ENCODE measurements around the gene ATP5PD.

Gene ATP5PD

GRCh38 chr17:75064867-75065561, 18.2 kb upstream of the ATP5PD start:
- no peak overlapping the region for H3K4me3 ChIP-seq (ENCODE audit: low read depth, low read length)
- TF ChIP-seq, protein P1, sequence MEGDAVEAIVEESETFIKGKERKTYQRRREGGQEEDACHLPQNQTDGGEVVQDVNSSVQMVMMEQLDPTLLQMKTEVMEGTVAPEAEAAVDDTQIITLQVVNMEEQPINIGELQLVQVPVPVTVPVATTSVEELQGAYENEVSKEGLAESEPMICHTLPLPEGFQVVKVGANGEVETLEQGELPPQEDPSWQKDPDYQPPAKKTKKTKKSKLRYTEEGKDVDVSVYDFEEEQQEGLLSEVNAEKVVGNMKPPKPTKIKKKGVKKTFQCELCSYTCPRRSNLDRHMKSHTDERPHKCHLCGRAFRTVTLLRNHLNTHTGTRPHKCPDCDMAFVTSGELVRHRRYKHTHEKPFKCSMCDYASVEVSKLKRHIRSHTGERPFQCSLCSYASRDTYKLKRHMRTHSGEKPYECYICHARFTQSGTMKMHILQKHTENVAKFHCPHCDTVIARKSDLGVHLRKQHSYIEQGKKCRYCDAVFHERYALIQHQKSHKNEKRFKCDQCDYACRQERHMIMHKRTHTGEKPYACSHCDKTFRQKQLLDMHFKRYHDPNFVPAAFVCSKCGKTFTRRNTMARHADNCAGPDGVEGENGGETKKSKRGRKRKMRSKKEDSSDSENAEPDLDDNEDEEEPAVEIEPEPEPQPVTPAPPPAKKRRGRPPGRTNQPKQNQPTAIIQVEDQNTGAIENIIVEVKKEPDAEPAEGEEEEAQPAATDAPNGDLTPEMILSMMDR (IDR thresholded peaks at IDR 0.05; ENCODE audit: low read depth, low read length), result no peak

GRCh38 chr17:75064460-75064859, 17.7 kb upstream of the ATP5PD start:
- TF ChIP-seq, protein P1 (IDR thresholded peaks at IDR 0.05; ENCODE audit: low read depth, low read length), result no peak
- H3K4me3 ChIP-seq (ENCODE audit: low read depth, low read length), result no peak overlapping the region

- TF ChIP-seq, protein P1 (IDR thresholded peaks at IDR 0.05; ENCODE audit: low read depth, low read length), result no peak
- no peak overlapping the region for H3K4me3 ChIP-seq (ENCODE audit: low read depth, low read length)
Measured at GRCh38 chr17:75064040-75064439, 17.3 kb upstream of the ATP5PD start.

GRCh38 chr17:75063626-75064025, 16.9 kb upstream of the ATP5PD start:
- TF ChIP-seq, protein P1 (IDR thresholded peaks at IDR 0.05; ENCODE audit: low read depth, low read length), result no peak
- no peak overlapping the region for H3K4me3 ChIP-seq (ENCODE audit: low read depth, low read length)

GRCh38 chr17:75063201-75063600, 16.4 kb upstream of the ATP5PD start:
- TF ChIP-seq, protein P1 (IDR thresholded peaks at IDR 0.05; ENCODE audit: low read depth, low read length), result no peak
- no peak overlapping the region for H3K4me3 ChIP-seq (ENCODE audit: low read depth, low read length)

- H3K4me3 ChIP-seq (ENCODE audit: low read depth, low read length), result no peak overlapping the region
- TF ChIP-seq, protein P1 (IDR thresholded peaks at IDR 0.05; ENCODE audit: low read depth, low read length), result no peak
Measured at GRCh38 chr17:75061618-75062017, 14.8 kb upstream of the ATP5PD start.

DNA sequence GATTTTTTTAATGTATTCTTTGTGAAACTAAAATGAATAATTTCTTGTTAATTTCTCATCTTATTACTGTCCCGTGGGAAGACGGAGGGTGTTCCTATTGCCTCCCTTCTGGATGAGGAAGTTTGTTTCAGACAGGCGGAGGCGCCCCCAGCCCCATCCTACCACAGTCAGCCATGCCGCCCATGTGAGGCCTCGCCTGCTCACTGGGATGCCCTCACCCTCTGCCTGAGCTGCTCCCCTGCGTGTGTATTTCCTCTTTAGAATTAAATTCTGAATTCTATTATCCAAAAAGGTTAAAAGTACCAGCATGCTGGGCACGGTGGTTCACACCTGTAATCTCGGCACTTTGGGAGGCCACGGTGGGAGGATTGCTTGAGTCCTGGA, 14.3 kb upstream of the ATP5PD start:
- H3K4me3 ChIP-seq (ENCODE audit: low read depth, low read length), result no peak overlapping the region
- TF ChIP-seq, protein P1 (IDR thresholded peaks at IDR 0.05; ENCODE audit: low read depth, low read length), result no peak

Data from WI38 (cell line).